Gastrocnemius medialis (tissue), 4 donors: ENCODE data around the gene TEX2. TPM values are rescaled to one million over a fixed set of nuclear protein-coding genes. Genes with fewer than 3 reads are reported as not detected.
"Not testable (repeated sequence)": the region's sequence is repeated elsewhere in the genome, so short reads cannot be mapped to it uniquely, and the experiment has no call there.

Source experiments
- ATAC-seq, 2 donors: fragments of 150-250 bp; one replicate each; pipeline ENCODE4 v1.9.1; 2016
- DNase-seq, 2 donors: peaks; one replicate each; pipeline ENCODE4 v3.0.0-alpha.2; 2019
- H3K27ac ChIP-seq, 4 donors: fragments of 200-600 bp; sonication (generic); 1 replicate in 1 of 4; 2 replicates in 3 of 4; pipeline ENCODE4 v1.5.1; 2016 to 2018; ENCODE audit warnings: mild to moderate bottlenecking in 2 of 4, moderate library complexity in 1 of 4
- H3K27me3 ChIP-seq, 3 donors: fragments of 200-600 bp; sonication (generic) in 2 of 3; 1 replicate in 1 of 3; 2 replicates in 2 of 3; pipeline versions ENCODE4 v1.5.1 to v1.6.0; 2016 to 2019; ENCODE audit warnings: mild to moderate bottlenecking in 1 of 3, moderate library complexity in 1 of 3
- H3K36me3 ChIP-seq, 2 donors: fragments of 200-600 bp; sonication (generic) in 1 of 2; one replicate each; pipeline ENCODE4 v1.5.1; 2017 to 2018
- H3K4me1 ChIP-seq, 2 donors: fragments of 200-600 bp; sonication (generic) in 1 of 2; one replicate each; pipeline ENCODE4 v1.5.1; 2016 to 2017; ENCODE audit warnings: mild to moderate bottlenecking in 2 of 2
- H3K4me3 ChIP-seq, 4 donors: fragments of 200-600 bp; sonication (generic) in 3 of 4; 1 replicate in 1 of 4; 2 replicates in 3 of 4; pipeline ENCODE4 v1.5.1; 2016 to 2019; ENCODE audit warnings: mild to moderate bottlenecking in 2 of 4
- H3K9me3 ChIP-seq, 3 donors: fragments of 200-600 bp; sonication (generic) in 2 of 3; 1 replicate in 1 of 3; 2 replicates in 2 of 3; pipeline ENCODE4 v1.5.1; 2016 to 2019
- POLR2A ChIP-seq, 2 donors: fragments of 450-650 bp; IDR thresholded peaks; one replicate each; pipeline ENCODE4 v1.6.1; 2017; ENCODE audit warnings: antibody characterized with exemption in 2 of 2, mild to moderate bottlenecking in 2 of 2, moderate library complexity in 2 of 2
- in situ Hi-C, 4 donors: fragments of 200-750 bp; cut with MboI; loops; one replicate each; pipeline versions ENCODE4 v1.15.0 to v1.8.0; 2017; ENCODE audit warnings: low sequenced_read_pairs in 4 of 4
- intact Hi-C: fragments of 100-400 bp; cut with DNase I; formaldehyde crosslinking; loops from one replicate; pipeline ENCODE4 v1.15.1; 2023; ENCODE audit warnings: low total_unique reads
- total RNA-seq, 4 donors: library from RNA; depleted of rRNA; stranded (reverse); fragments of >200 nt; gene quantifications; one replicate each; pipeline versions ENCODE4 v1.1.0 to v1.2.3, GENCODE V29; 2016
- TF ChIP-seq, protein P1 (sequence below), 5 experiments: fragments of 450-650 bp in 3 of 5; fragments of 200-600 bp in 2 of 5; sonication (generic) in 2 of 5; IDR thresholded peaks in 4 of 5; conservative IDR thresholded peaks in 1 of 5; 1 replicate in 4 of 5; 2 replicates in 1 of 5; pipeline ENCODE4 v1.5.1; 2016 to 2019; ENCODE audit warnings: antibody characterized with exemption in 5 of 5, mild to moderate bottlenecking in 3 of 5, moderate library complexity in 3 of 5

Gene TEX2
- total RNA-seq, 4 donors from 2014 or later, result 39.0 to 91.1 (median 77.4) TPM

- H3K9me3 ChIP-seq, result no peaks in the 10 kb centered on the region
- ATAC-seq, result no peak
- intact Hi-C loops (no loop called here), in situ Hi-C loops (no loop called here)
- no peak overlapping the region for H3K4me3 ChIP-seq
- H3K27me3 ChIP-seq, result no peaks in the 10 kb centered on the region
- no peaks in the 10 kb centered on the region for H3K36me3 ChIP-seq
- H3K4me1 ChIP-seq, result peaks cover 26 to 62% of the 10 kb centered on the region in 2 donors
- no peak for TF ChIP-seq POLR2A (IDR thresholded peaks at IDR 0.05)
- TF ChIP-seq, protein P1, sequence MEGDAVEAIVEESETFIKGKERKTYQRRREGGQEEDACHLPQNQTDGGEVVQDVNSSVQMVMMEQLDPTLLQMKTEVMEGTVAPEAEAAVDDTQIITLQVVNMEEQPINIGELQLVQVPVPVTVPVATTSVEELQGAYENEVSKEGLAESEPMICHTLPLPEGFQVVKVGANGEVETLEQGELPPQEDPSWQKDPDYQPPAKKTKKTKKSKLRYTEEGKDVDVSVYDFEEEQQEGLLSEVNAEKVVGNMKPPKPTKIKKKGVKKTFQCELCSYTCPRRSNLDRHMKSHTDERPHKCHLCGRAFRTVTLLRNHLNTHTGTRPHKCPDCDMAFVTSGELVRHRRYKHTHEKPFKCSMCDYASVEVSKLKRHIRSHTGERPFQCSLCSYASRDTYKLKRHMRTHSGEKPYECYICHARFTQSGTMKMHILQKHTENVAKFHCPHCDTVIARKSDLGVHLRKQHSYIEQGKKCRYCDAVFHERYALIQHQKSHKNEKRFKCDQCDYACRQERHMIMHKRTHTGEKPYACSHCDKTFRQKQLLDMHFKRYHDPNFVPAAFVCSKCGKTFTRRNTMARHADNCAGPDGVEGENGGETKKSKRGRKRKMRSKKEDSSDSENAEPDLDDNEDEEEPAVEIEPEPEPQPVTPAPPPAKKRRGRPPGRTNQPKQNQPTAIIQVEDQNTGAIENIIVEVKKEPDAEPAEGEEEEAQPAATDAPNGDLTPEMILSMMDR (IDR thresholded peaks at IDR 0.05 in 4 of 5, conservative IDR thresholded peaks at IDR 0.05 in 1 of 5), result no peak
- H3K27ac ChIP-seq, result peak overlapping the region in 2 of 4 donors; percentile 67 to 74
- no peak for DNase-seq
Measured at GRCh38 chr17:64221679-64222078, 41.4 kb downstream of the TEX2 start.

GRCh38 chr17:64220604-64221003 is 42.5 kb downstream of the TEX2 start:
- peaks cover 36 to 66% of the 10 kb centered on the region in 2 donors for H3K4me1 ChIP-seq
- in situ Hi-C loops, H3K36me3 ChIP-seq, H3K9me3 ChIP-seq, DNase-seq, ATAC-seq, H3K27me3 ChIP-seq, intact Hi-C loops, H3K27ac ChIP-seq, H3K4me3 ChIP-seq: not testable (repeated sequence)

- no peak for DNase-seq
- no peaks in the 10 kb centered on the region for H3K36me3 ChIP-seq
- H3K9me3 ChIP-seq, result no peaks in the 10 kb centered on the region
- H3K4me3 ChIP-seq, result no peak overlapping the region
- H3K27me3 ChIP-seq, result no peaks in the 10 kb centered on the region
- TF ChIP-seq POLR2A (IDR thresholded peaks at IDR 0.05), result no peak
- TF ChIP-seq, protein P1 (IDR thresholded peaks at IDR 0.05 in 4 of 5, conservative IDR thresholded peaks at IDR 0.05 in 1 of 5), result no peak
- no peak for ATAC-seq
- H3K4me1 ChIP-seq, result peaks cover 33 to 68% of the 10 kb centered on the region in 2 donors
- intact Hi-C loops (loop anchor here (5.0 kb wide), 2 partner anchors 43 to 72 kb away; partner anchors contain the start of gene TEX2), in situ Hi-C loops (no loop called here)
- H3K27ac ChIP-seq, result peak overlapping the region in 3 of 4 donors; percentile 11 to 90 (median 89)
Measured at GRCh38 chr17:64219571-64219970, 43.5 kb downstream of the TEX2 start.

- H3K4me3 ChIP-seq, result no peak overlapping the region
- DNase-seq (no peak), ATAC-seq (no peak)
- TF ChIP-seq, protein P1 (IDR thresholded peaks at IDR 0.05 in 4 of 5, conservative IDR thresholded peaks at IDR 0.05 in 1 of 5), result no peak
- TF ChIP-seq POLR2A (IDR thresholded peaks at IDR 0.05), result no peak
- in situ Hi-C loops (no loop called here), intact Hi-C loops (loop anchor here (5.0 kb wide), 2 partner anchors 44 to 71 kb away; partner anchors contain the start of gene TEX2)
- H3K27ac ChIP-seq, result peak overlapping the region; percentile 80 to 90 (median 86)
- H3K4me1 ChIP-seq, result peaks cover 26 to 66% of the 10 kb centered on the region in 2 donors
- H3K9me3 ChIP-seq, result no peaks in the 10 kb centered on the region
- H3K36me3 ChIP-seq, result peaks cover 0 to 10% of the 10 kb centered on the region in 2 donors
- no peaks in the 10 kb centered on the region for H3K27me3 ChIP-seq
Measured at GRCh38 chr17:64218066-64218465, 45.0 kb downstream of the TEX2 start.

GRCh38 chr17:64217249-64217691 is 45.8 kb downstream of the TEX2 start:
- H3K4me1 ChIP-seq, result peaks cover 26 to 65% of the 10 kb centered on the region in 2 donors
- DNase-seq, result peak in 1 of 2 donors; percentile 28
- intact Hi-C loops (loop anchor here (5.0 kb wide), 2 partner anchors 45 to 70 kb away; partner anchors contain the start of gene TEX2), in situ Hi-C loops (no loop called here)
- peaks cover 0 to 18% of the 10 kb centered on the region in 2 donors for H3K36me3 ChIP-seq
- no peak for TF ChIP-seq POLR2A (IDR thresholded peaks at IDR 0.05)
- H3K9me3 ChIP-seq, result no peaks in the 10 kb centered on the region
- peak; percentile 65 for ATAC-seq
- peak overlapping the region; percentile 80 to 90 (median 86) for H3K27ac ChIP-seq
- H3K27me3 ChIP-seq, result no peaks in the 10 kb centered on the region
- H3K4me3 ChIP-seq, result peak overlapping the region in 1 of 4 donors; percentile 2
